HG03521 (cell line): Measurements from ENCODE around the gene B4GALNT1.
"Not testable (repeated sequence)": the region's sequence is repeated elsewhere in the genome, so short reads cannot be mapped to it uniquely, and the experiment has no call there.

Experiments used
- ATAC-seq: cut with Tn5 transposase; IDR thresholded peaks from one replicate; pipeline ENCODE4 v1.9.1; 2021; ENCODE audit warnings: mild to moderate bottlenecking, moderate library complexity; ENCODE audit not compliant: unreplicated experiment

The B4GALNT1 gene

DNA sequence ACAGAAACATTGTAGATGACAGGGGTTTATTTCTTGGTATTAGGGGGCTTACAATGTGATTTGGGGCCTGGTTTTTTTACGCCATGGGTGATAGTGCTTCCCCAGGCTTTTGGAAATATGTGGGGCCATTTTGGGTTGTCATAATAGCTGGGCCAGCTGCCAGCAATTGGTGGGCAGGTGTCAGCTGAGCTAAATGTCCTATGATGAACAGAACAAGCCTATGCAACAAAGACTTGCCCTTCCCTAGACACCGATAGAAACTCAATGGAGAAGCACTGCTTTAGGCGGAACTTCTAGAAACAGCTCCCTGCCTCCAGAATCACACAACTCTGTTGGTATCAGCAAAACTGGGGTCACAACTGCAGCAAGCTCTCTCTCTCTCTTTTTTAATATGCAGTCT, 5.1 kb upstream of the B4GALNT1 start:
- no peak for ATAC-seq

DNA sequence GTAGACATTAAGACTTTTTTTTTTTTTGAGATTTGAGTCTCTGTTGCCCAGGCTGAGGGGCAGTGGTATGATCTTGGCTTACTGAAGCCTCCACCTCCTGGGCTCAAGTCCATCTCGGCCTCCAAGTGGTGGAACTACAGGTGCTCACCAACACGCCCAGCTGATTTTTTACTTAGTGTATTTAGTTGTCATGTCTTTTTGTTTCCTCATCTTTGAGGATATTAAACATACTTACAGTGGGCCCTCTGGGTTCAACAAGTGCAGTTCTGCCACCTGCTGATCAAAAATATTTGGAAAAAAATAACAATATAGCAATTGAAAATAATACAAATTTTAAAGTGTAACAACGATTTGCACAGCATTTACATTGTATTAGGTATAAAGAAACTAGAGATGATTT, 4.4 kb upstream of the B4GALNT1 start:
- no peak for ATAC-seq

GRCh38 chr12:57636731-57637130, 3.7 kb upstream of the B4GALNT1 start:
- ATAC-seq = not testable (repeated sequence)

GRCh38 chr12:57632073-57632957, 686 bp downstream of the B4GALNT1 start:
- ATAC-seq = no peak

DNA sequence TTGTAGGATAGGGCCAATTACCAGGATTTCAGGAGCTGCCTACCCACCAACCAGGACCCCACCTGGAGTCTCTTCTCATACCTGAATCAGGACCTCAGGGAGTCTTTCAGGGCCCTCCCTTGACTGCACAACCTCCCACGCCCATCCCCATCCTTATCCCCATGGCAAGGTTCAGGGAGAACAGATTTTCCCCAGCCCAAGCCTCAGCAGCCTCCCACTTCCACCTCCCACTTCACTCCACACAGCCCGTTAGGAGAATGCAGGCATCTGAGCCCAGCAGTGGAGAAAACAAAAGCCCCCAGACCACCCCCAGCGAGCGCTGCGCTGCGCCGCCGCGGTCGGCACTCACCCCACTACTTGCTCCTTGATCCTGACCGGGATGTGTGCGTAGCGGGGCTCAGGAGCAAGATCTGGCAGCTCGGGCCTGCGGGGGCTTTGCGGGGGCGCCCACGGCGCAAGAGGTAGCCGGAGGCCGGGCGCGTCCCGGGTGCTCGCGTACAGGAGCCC, 1.4 kb downstream of the B4GALNT1 start:
- no peak for ATAC-seq

DNA sequence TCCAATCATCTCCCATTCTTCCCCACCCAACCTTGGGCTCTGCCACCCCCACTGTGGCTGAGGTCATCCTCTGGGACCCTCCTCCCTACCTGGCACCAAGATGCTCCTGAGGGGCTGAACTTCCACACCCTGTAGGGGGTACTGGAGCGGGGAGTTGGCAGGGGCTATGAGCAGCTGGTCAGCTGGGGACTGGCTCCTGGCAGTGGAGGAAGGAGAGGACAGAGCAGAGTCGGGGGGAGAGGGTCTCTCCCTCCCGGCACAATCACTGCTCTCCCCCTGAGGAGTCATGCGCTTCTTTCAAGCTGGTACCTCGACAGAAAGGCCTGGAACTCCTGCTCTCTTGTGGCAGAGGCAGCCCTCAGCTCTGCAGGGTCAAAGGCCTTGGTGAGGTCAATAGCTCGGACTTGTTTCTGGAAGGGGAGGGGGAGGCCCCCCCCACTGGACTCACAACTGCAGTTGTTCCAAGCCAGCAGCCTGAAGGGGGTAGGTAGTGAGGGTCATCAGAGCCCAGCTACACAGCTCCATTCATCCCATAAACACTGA, 2.0 kb downstream of the B4GALNT1 start:
- ATAC-seq = no peak

DNA sequence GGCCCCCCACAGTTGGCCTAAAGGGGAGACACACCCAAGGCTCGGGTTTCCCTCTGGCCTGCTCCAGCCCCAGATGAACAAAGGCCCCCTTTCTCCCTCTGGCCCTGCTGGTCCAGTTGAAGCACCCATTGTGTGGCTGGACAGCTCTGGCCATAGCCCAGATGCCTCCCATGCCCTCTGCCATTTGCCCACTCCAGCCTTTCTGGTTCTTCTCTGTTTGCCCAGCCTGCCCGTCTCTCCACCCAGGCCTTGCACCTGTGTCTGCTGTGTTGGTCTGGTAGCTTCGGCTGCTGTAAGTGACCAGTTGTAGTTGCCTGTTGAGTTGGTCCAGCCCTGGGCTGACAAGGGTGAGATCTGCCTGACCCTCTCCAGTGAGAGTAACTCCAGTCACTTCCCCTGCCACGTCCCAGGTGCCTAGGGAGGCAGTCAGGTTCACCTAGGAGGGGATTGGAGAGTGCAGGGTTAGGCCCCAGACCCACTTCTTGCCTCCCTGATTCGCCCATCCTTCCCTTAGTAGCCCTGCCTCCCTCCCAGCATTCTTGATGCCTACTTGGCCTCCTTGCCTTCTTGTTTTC, 3.0 kb downstream of the B4GALNT1 start:
- no peak for ATAC-seq

DNA sequence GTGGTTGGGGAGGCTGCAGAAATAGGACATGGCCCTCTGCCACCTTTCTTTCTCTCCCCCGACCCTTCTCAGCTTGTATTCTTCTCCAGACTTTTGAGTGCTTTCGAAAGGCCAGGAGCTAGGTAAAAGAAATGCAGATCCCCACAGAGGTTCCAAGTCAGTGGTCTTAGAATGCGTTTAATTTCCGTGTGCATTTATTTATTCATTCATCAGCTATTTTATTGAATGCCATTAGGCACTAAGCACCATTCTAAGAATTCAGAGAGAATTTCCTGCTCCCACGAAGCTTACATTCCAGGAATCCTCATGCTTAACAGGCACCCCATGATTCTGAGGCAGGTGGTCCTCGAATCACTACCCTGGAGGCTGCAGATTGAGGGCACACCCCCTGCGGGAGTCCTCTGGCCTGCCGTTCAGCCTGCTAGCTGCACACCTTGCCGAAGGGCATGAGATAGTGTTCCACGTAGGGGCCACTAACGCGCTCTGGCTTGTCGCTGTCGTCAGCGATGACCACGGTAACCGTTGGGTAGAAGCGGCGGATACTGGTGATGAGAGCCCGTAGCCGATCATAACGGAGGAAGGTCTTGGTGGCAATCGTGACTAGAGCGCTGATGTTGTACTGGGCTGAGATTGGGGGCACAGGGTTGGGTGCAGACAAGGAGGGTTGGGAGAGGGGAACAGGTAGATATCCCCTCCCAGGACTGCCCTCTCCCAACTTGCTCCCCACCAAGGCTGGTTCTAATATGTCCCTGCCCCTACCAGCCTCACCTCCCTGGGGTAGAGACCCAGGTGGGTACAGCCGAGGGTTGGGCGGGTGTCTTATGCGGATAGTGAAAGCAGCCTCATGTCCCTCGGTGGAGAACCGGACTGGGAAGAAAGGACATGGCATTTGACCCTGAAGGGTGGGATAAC, 4.5 kb downstream of the B4GALNT1 start:
- no peak for ATAC-seq

DNA sequence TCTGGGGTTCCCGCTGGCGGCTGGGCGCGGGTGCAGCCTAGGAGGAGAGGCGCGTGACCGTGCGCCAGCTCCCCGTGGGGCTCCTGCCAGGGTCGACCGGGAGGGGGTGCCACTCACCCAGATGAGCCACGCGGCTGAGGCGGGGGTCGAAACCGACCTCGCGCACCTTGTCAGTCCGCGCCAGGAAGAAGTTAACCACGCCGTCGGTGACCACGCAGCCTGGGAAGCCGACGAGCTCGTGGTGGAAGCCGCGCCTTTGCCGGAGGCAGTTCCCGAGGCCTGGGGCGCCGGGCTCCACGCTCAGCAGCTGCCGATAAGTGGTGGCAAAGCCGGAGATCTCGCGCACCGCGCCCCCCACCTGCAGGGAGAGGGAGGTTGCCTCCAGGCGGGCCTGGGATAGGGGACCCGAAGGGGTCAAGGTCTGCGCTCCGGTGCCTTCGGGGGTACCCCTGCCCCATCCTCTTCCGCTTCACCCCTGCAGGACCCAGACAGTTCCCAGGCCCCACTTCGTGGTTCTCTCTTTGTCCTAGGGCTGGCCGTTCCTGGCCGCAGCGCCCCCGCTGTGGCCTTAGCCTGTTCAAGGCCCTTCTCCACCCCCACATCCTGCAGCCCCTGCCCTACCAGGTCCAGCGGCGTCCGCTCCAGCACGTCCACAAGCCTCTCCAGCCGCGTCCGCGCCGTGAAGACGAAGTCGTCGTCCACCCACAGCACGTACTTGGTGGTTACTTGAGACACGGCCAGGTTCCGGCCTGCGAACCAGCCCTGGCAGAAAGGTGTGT, 5.3 kb downstream of the B4GALNT1 start:
- ATAC-seq = no peak

GRCh38 chr12:57626921-57627445, 6.0 kb downstream of the B4GALNT1 start:
- no peak for ATAC-seq

GRCh38 chr12:57626111-57626920, 6.7 kb downstream of the B4GALNT1 start:
- no peak for ATAC-seq

DNA sequence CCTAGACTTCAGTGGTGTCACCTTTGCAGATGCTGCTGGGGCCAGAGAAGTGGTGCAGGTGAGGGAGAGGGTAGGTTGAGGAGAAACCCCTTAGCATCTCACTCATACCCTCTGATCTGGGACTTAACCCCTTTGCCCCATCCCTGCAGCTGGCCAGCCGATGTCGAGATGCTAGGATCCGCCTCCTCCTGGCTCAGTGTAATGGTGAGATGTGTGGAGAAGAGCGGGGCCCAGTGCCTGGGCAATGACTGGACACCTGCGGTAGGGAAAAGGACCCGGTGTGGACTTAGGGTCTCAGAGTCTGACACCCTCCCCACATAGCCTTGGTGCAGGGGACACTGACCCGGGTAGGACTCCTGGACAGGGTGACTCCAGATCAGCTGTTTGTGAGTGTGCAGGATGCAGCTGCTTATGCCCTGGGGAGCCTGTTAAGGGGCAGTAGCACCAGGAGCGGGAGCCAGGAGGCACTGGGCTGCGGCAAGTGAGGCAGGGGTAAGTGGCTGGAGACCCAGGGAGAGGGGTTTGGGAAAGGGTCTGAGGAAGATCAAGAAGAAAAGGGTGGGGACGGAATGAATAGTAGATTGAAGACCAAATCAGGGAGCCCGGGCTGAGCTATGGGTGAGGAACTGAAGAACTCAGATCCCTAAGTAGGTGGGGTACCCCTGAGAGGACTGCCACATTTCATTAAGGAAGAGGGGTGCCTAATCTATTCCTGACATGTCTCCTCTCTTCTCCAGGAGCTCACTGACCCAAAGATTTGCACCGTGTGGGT, 7.6 kb downstream of the B4GALNT1 start:
- no peak for ATAC-seq

DNA sequence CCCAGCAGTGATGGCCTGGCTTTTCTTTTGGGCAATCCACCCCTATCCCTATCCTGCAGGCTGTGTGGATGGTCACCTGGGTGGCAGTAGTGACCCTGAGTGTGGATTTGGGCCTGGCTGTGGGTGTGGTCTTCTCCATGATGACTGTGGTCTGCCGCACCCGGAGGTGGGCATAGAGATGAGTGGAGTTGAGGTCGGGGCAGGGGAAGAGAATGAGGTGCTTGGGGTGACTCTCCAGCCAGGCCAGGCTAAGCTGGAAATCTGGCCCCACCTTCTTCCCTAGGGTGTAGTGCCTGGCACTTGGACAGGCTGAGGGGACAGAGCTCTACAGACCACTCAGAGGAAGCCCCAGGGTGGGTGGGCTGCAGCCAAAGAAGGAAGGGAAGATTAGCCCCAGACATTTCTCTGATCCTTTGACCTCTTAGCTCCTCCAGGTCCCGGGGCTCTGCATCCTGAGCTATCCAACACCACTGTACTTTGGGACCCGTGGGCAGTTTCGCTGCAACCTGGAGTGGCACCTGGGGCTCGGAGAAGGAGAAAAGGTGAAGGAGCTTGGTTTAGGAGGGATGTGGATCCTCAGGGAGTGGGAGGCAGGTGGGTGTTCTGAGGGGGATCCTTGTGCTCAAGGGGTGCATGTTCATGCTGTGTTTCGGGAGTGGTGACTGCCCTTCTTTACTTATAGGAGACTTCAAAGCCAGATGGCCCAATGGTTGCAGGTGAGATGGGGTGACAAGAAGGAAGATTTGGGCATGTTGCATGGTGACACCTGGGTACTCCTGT, 8.4 kb downstream of the B4GALNT1 start:
- ATAC-seq = no peak

GRCh38 chr12:57623811-57624390, 9.1 kb downstream of the B4GALNT1 start:
- no peak for ATAC-seq

- no peak for ATAC-seq
These were observed 9.6 kb downstream of the B4GALNT1 start for GRCh38 chr12:57623385-57623784.

DNA sequence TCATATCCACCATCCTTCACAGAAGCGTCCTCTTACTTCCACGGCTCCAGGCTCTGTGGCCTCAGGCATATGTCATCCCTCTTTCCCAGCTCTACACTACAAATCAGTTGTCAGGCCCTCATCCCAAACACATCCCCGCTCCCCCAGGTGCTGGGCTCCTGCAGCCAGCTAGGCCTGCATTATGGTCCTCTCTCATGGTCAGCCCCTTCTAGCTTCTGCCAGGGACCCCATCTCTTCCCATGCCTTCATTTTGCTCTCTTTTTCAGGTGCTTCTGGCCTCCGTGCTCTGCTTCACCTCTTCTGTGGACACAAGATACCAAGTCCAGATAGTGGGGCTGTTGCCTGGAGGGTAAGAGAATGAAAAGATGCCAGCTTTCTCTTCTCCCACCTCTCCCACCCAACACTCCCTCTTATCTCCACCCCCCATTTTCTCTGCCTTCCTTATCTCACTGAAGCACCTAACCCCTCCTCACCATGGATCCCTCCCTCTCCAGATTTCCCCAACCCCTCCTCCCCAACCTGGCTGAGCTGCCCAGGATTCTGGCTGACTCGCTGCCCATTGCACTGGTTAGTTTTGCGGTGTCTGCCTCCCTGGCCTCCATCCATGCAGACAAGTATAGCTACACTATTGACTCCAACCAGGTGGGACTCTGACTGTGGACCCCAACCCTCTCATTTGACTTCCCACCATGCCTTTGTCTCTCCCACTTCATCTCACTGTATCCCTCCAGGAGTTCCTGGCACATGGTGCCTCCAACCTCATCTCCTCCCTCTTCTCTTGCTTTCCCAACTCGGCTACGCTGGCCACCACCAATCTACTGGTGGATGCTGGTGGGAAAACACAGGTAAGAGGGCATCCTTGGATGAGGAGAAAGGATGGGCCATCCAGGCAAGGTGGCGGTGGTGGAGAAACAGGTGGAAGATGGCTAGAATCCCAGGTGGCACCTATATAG, 10.4 kb downstream of the B4GALNT1 start:
- ATAC-seq = no peak
